ENCODE results near the gene CIB4. TPM values are rescaled to one million over a fixed set of nuclear protein-coding genes. Genes with fewer than 3 reads are reported as not detected.

The CIB4 gene
- total RNA-seq, 1 experiment from 2014 or later = not detected

GRCh38 chr2:26668856-26669750 is 27.9 kb upstream of the CIB4 start:
- 0 out of 2 replicates have a peak, but pooled peaks cover 4% of the 10 kb centered on the region for H3K4me1 Mint-ChIP-seq
- CTCF ChIA-PET = no interaction called here
- ATAC-seq (no peak), DNase-seq (ENCODE audit: low spot score) (no peak)
- H3K4me3 Mint-ChIP-seq = no peak overlapping the region
- TF ChIP-seq TEAD1 (CRISPR knock-in tag; IDR thresholded peaks at IDR 0.05) (no peak), ZNF425 (CRISPR knock-in tag; conservative IDR thresholded peaks at IDR 0.05) (no peak), JAZF1 (CRISPR knock-in tag; IDR thresholded peaks at IDR 0.05) (no peak), ZNF396 (CRISPR knock-in tag; IDR thresholded peaks at IDR 0.05; ENCODE audit: borderline replicate concordance) (no peak), ZNF423 (CRISPR knock-in tag; IDR thresholded peaks at IDR 0.05) (no peak), ZNF317 (CRISPR knock-in tag; IDR thresholded peaks at IDR 0.05; ENCODE audit: borderline replicate concordance, low read depth) (no peak), TCF7 (CRISPR knock-in tag; IDR thresholded peaks at IDR 0.05; ENCODE audit: low read depth) (no peak), IRF2 (CRISPR knock-in tag; IDR thresholded peaks at IDR 0.05; ENCODE audit: borderline replicate concordance, low read depth) (no peak), ESRRA (CRISPR knock-in tag; IDR thresholded peaks at IDR 0.05; ENCODE audit: borderline replicate concordance) (no peak), RELA (CRISPR knock-in tag; IDR thresholded peaks at IDR 0.05; ENCODE audit: borderline replicate concordance) (no peak), ZNF263 (CRISPR knock-in tag; IDR thresholded peaks at IDR 0.05; ENCODE audit: low read depth) (no peak), CDX4 (CRISPR knock-in tag; IDR thresholded peaks at IDR 0.05; ENCODE audit: borderline replicate concordance) (no peak), ZNF138 (CRISPR knock-in tag; conservative IDR thresholded peaks at IDR 0.05) (no peak), GTF2I (CRISPR knock-in tag; conservative IDR thresholded peaks at IDR 0.05) (no peak)
- TF ChIP-seq, protein P1, sequence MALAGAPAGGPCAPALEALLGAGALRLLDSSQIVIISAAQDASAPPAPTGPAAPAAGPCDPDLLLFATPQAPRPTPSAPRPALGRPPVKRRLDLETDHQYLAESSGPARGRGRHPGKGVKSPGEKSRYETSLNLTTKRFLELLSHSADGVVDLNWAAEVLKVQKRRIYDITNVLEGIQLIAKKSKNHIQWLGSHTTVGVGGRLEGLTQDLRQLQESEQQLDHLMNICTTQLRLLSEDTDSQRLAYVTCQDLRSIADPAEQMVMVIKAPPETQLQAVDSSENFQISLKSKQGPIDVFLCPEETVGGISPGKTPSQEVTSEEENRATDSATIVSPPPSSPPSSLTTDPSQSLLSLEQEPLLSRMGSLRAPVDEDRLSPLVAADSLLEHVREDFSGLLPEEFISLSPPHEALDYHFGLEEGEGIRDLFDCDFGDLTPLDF (CRISPR knock-in tag; IDR thresholded peaks at IDR 0.05) = no peak
- TF ChIP-seq, protein P2, sequence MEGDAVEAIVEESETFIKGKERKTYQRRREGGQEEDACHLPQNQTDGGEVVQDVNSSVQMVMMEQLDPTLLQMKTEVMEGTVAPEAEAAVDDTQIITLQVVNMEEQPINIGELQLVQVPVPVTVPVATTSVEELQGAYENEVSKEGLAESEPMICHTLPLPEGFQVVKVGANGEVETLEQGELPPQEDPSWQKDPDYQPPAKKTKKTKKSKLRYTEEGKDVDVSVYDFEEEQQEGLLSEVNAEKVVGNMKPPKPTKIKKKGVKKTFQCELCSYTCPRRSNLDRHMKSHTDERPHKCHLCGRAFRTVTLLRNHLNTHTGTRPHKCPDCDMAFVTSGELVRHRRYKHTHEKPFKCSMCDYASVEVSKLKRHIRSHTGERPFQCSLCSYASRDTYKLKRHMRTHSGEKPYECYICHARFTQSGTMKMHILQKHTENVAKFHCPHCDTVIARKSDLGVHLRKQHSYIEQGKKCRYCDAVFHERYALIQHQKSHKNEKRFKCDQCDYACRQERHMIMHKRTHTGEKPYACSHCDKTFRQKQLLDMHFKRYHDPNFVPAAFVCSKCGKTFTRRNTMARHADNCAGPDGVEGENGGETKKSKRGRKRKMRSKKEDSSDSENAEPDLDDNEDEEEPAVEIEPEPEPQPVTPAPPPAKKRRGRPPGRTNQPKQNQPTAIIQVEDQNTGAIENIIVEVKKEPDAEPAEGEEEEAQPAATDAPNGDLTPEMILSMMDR (IDR thresholded peaks at IDR 0.05) = no peak
- TF ChIP-seq, protein P3, sequence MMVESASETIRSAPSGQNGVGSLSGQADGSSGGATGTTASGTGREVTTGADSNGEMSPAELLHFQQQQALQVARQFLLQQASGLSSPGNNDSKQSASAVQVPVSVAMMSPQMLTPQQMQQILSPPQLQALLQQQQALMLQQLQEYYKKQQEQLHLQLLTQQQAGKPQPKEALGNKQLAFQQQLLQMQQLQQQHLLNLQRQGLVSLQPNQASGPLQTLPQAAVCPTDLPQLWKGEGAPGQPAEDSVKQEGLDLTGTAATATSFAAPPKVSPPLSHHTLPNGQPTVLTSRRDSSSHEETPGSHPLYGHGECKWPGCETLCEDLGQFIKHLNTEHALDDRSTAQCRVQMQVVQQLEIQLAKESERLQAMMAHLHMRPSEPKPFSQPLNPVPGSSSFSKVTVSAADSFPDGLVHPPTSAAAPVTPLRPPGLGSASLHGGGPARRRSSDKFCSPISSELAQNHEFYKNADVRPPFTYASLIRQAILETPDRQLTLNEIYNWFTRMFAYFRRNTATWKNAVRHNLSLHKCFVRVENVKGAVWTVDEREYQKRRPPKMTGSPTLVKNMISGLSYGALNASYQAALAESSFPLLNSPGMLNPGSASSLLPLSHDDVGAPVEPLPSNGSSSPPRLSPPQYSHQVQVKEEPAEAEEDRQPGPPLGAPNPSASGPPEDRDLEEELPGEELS (CRISPR knock-in tag; IDR thresholded peaks at IDR 0.05) = no peak
- TF ChIP-seq, protein P4, sequence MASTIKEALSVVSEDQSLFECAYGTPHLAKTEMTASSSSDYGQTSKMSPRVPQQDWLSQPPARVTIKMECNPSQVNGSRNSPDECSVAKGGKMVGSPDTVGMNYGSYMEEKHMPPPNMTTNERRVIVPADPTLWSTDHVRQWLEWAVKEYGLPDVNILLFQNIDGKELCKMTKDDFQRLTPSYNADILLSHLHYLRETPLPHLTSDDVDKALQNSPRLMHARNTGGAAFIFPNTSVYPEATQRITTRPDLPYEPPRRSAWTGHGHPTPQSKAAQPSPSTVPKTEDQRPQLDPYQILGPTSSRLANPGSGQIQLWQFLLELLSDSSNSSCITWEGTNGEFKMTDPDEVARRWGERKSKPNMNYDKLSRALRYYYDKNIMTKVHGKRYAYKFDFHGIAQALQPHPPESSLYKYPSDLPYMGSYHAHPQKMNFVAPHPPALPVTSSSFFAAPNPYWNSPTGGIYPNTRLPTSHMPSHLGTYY (CRISPR knock-in tag; IDR thresholded peaks at IDR 0.05) = no peak
- TF ChIP-seq, protein P5, sequence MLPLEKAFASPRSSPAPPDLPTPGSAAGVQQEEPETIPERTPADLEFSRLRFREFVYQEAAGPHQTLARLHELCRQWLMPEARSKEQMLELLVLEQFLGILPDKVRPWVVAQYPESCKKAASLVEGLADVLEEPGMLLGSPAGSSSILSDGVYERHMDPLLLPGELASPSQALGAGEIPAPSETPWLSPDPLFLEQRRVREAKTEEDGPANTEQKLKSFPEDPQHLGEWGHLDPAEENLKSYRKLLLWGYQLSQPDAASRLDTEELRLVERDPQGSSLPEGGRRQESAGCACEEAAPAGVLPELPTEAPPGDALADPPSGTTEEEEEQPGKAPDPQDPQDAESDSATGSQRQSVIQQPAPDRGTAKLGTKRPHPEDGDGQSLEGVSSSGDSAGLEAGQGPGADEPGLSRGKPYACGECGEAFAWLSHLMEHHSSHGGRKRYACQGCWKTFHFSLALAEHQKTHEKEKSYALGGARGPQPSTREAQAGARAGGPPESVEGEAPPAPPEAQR (CRISPR knock-in tag; IDR thresholded peaks at IDR 0.05) = no peak
- H3K36me3 Mint-ChIP-seq = peaks cover 2% of the 10 kb centered on the region
- H3K9me3 Mint-ChIP-seq = peaks cover 11% of the 10 kb centered on the region
- POLR2A ChIA-PET = no interaction called here
- no peaks in the 10 kb centered on the region; the same call in 1 of the 2 replicates for H3K27me3 Mint-ChIP-seq (ENCODE audit: low read depth)
- H3K27ac Mint-ChIP-seq = no peak overlapping the region

Measured in WTC11 (cell line).